ENCODE data around the gene DIO3.

DIO3 gene

DNA sequence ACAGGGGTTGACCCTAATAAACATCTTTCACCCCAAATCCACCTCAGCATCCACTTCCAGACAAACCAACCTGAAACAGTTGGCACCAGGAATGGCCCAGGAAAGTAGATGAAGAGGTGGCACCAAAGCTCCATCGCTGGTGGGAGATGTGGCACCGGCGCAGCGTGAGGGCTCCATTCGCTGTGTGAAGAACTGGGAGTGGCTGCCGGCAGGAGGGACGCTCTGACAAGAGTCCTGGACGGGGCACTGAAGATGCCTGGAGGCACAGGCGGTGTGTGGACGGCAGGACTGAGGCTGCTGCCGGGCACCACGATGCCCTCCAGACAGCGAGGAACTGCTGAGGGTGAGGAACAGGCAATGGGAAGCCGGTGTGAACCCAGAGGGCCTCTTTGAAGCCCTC, 29.3 kb downstream of the DIO3 start:
- no peak overlapping the region for H3K4me3 ChIP-seq (ENCODE audit: control insufficient read depth, low read depth, low read length)
- DNase-seq (ENCODE audit: low read depth) = no peak
- TF ChIP-seq, protein P1, sequence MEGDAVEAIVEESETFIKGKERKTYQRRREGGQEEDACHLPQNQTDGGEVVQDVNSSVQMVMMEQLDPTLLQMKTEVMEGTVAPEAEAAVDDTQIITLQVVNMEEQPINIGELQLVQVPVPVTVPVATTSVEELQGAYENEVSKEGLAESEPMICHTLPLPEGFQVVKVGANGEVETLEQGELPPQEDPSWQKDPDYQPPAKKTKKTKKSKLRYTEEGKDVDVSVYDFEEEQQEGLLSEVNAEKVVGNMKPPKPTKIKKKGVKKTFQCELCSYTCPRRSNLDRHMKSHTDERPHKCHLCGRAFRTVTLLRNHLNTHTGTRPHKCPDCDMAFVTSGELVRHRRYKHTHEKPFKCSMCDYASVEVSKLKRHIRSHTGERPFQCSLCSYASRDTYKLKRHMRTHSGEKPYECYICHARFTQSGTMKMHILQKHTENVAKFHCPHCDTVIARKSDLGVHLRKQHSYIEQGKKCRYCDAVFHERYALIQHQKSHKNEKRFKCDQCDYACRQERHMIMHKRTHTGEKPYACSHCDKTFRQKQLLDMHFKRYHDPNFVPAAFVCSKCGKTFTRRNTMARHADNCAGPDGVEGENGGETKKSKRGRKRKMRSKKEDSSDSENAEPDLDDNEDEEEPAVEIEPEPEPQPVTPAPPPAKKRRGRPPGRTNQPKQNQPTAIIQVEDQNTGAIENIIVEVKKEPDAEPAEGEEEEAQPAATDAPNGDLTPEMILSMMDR (IDR thresholded peaks at IDR 0.05; ENCODE audit: control insufficient read depth, insufficient read depth, low read depth, low read length, missing control alignments) = no peak

DNA sequence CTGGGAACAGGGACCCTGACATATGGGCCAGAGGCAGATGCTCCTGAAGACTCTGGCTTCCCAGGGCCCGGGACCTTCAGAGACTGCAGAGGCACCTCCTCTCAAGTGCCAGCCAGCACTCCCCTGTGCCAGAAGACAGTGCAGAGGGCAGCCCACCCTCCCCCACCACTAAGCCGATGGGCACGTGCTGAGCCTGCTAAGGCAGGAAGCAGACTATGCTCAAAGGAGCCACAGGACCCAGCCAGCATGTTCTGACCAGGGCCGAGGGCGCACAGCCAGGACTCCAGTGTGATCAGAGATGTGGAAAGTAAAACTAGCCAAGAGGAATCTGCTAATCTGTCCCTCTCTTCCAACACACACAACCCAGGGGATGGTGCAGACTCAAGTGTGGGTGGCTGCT, 29.8 kb downstream of the DIO3 start:
- no peak overlapping the region for H3K4me3 ChIP-seq (ENCODE audit: control insufficient read depth, low read depth, low read length)
- DNase-seq (ENCODE audit: low read depth) = no peak
- TF ChIP-seq, protein P1 (IDR thresholded peaks at IDR 0.05; ENCODE audit: control insufficient read depth, insufficient read depth, low read depth, low read length, missing control alignments) = no peak

DNA sequence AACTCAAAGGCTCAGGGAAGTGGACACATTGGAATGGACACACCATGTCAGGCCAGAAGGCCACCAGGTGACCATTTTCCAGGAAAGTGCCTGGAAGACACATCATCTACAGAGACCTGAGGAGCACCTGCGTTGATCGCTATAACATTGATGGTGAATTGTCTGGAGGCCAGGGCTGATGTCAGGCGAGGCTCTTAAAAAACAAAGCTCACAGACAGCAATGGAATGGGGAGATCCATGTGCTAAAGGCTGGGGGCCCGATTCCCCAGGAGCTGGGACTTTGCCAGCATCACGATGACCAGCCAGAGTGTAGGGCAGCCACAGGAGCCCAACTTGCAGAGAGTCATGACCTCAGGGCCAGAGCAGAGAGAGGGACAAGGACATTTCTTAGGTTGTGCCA, 30.3 kb downstream of the DIO3 start:
- no peak overlapping the region for H3K4me3 ChIP-seq (ENCODE audit: control insufficient read depth, low read depth, low read length)
- TF ChIP-seq, protein P1 (IDR thresholded peaks at IDR 0.05; ENCODE audit: control insufficient read depth, insufficient read depth, low read depth, low read length, missing control alignments) = no peak
- no peak for DNase-seq (ENCODE audit: low read depth)

DNA sequence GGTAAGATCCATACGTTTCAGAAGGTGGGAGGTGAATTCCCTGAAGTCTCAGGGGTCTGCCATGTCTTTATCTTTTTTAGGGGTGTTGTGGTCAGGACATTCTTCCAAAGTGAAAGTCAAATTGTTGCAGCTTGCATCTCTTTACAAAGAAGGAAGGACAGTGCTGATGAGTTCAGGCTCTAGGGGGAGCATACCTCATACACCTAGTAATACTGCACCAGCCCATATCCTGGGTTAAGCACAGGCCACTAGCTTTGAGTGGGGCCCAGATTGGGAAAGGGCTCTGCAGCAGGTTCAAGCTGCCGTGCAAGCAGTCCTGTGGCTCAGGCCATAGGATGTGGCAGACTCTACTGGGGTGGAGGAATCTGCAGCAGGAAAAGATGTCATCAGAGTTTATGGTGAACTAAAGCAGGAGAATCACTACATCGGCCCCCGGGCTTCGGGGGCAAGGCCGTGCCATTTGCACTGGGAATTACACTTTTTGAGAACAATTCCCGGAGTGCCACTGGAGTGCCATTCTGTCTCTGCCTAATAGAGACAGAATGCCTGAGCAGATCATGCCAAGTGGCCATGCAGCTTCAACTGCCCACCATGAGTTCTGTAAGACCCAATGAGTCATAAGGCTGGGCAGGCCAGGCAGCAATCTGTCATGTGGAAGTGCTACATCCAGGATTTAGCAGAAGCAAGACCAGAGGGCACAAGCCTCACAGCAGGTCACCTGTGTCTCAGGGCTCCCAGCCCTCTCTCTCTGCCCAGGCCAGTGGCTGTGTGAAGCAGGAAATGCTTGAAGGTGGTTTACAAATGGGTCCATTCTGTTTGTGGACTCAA, 32.3 kb downstream of the DIO3 start:
- TF ChIP-seq, protein P1 (IDR thresholded peaks at IDR 0.05; ENCODE audit: control insufficient read depth, insufficient read depth, low read depth, low read length, missing control alignments) = no peak
- no peak for DNase-seq (ENCODE audit: low read depth)
- no peak overlapping the region for H3K4me3 ChIP-seq (ENCODE audit: control insufficient read depth, low read depth, low read length)

DNA sequence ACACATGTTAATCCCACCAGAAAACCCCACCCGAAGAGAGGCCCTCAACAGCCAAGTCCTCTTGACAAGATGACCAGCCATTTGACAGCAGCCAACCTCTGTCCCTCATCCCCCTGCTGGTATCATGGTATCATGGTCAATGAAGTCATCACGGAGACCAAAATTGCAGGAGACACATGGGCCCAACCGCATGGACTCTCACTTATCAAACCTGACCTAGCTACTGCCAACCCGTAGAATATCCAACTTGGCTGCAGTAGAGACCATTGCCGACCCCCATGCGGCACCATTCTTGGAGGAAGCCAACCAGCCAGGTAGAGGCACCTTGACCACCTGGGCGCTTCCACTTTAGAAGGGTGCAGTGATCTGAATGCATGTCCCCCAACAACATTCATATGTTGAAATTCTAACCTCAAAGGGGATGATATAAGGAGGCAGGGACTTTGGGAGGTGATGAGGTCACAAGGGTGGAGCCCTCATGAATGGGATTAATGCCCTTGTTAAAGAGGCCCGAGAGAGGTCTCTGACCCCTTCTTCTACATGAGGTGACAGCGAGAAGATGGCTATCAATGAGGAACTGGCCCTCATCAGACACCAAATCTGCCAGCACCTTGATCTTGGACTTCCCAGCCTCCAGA, 33.3 kb downstream of the DIO3 start:
- TF ChIP-seq, protein P1 (IDR thresholded peaks at IDR 0.05; ENCODE audit: control insufficient read depth, insufficient read depth, low read depth, low read length, missing control alignments) = no peak

DNA sequence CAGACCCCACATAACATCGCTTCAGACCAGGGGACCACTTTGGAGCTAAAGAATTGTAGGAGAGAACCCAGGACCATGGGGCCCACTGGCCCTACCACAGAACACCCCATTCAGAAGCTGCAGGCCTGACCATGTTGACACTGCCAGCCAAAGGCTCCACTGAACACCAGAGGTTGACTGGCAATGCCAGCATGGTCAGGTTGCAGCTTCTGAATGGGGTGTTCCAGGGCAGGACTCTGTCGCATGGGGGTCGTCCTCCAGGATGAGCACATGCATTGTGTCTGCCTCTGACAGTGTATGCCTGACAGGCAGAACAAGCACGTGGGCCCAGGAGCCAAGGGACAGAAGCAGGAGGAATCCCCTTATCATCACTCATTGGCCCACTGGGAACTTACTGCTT, 34.1 kb downstream of the DIO3 start:
- DNase-seq (ENCODE audit: low read depth) = no peak
- H3K4me3 ChIP-seq (ENCODE audit: control insufficient read depth, low read depth, low read length) = no peak overlapping the region
- TF ChIP-seq, protein P1 (IDR thresholded peaks at IDR 0.05; ENCODE audit: control insufficient read depth, insufficient read depth, low read depth, low read length, missing control alignments) = no peak

More for the DNA sequence above, 33.3 kb downstream of the DIO3 start:
- DNase-seq (ENCODE audit: low read depth) = no peak
- H3K4me3 ChIP-seq (ENCODE audit: control insufficient read depth, low read depth, low read length) = no peak overlapping the region
